Ishikawa (cell line): ENCODE data around the gene CFAP298.

ENCODE experiments used
- CREB1 ChIP-seq: IDR thresholded peaks from 2 replicates; pipeline ENCODE4 v1.6.1; 2012; ENCODE audit warnings: low read depth
- EP300 ChIP-seq: IDR thresholded peaks from 2 replicates; pipeline ENCODE4 v1.6.1; 2012; ENCODE audit warnings: borderline replicate concordance
- RAD21 ChIP-seq: IDR thresholded peaks from 2 replicates; pipeline ENCODE4 v1.6.1; 2012; ENCODE audit warnings: low read depth
- TAF1 ChIP-seq: IDR thresholded peaks from 2 replicates; pipeline ENCODE4 v1.6.1; 2012; ENCODE audit warnings: low read depth, mild to moderate bottlenecking
- YY1 ChIP-seq: IDR thresholded peaks from 2 replicates; pipeline ENCODE4 v1.6.1; 2012; ENCODE audit warnings: low read depth
- TF ChIP-seq, protein P1 (sequence below): IDR thresholded peaks from 2 replicates; pipeline ENCODE4 v1.6.1; 2012; ENCODE audit warnings: low read depth, mild to moderate bottlenecking
- TF ChIP-seq, protein P2 (sequence below): IDR thresholded peaks from 2 replicates; pipeline ENCODE4 v1.6.1; 2012

DNA sequence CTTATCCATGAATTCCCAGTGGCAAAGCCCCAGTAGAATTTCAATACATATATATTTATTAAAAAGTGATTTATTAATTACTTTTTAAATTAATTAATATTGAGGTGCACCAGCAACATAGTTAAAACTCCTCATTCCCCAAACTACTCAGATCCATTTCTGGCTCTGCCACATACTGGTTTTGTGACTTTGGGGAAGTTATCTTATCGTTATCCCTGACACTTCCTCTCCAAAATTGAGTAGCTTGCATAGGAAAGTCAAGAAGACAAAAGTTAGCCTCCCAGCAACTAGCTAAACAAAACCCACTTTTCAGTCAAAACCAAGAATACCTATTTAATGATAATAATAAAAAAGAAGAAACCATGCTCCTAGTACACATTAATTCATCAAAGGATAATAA is 62.7 kb downstream of the CFAP298 start:
- no peak for TF ChIP-seq RAD21
- TF ChIP-seq, protein P1, sequence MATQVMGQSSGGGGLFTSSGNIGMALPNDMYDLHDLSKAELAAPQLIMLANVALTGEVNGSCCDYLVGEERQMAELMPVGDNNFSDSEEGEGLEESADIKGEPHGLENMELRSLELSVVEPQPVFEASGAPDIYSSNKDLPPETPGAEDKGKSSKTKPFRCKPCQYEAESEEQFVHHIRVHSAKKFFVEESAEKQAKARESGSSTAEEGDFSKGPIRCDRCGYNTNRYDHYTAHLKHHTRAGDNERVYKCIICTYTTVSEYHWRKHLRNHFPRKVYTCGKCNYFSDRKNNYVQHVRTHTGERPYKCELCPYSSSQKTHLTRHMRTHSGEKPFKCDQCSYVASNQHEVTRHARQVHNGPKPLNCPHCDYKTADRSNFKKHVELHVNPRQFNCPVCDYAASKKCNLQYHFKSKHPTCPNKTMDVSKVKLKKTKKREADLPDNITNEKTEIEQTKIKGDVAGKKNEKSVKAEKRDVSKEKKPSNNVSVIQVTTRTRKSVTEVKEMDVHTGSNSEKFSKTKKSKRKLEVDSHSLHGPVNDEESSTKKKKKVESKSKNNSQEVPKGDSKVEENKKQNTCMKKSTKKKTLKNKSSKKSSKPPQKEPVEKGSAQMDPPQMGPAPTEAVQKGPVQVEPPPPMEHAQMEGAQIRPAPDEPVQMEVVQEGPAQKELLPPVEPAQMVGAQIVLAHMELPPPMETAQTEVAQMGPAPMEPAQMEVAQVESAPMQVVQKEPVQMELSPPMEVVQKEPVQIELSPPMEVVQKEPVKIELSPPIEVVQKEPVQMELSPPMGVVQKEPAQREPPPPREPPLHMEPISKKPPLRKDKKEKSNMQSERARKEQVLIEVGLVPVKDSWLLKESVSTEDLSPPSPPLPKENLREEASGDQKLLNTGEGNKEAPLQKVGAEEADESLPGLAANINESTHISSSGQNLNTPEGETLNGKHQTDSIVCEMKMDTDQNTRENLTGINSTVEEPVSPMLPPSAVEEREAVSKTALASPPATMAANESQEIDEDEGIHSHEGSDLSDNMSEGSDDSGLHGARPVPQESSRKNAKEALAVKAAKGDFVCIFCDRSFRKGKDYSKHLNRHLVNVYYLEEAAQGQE: no peak
- TF ChIP-seq, protein P2, sequence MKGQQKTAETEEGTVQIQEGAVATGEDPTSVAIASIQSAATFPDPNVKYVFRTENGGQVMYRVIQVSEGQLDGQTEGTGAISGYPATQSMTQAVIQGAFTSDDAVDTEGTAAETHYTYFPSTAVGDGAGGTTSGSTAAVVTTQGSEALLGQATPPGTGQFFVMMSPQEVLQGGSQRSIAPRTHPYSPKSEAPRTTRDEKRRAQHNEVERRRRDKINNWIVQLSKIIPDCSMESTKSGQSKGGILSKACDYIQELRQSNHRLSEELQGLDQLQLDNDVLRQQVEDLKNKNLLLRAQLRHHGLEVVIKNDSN: no peak
- TF ChIP-seq EP300: no peak
- TF ChIP-seq YY1: no peak
- no peak for TF ChIP-seq TAF1
- TF ChIP-seq CREB1: no peak
